HG03108 (cell line): ENCODE data around the gene YLPM1.
A peak's percentile ranks its signal among the peaks of the same experiment; 100 is the strongest.

Experiments
- ATAC-seq: cut with Tn5 transposase; IDR thresholded peaks from one replicate; pipeline ENCODE4 v1.9.1; 2021; ENCODE audit warnings: moderate library complexity; ENCODE audit not compliant: unreplicated experiment

Gene YLPM1

GRCh38 chr14:74841230-74842207 is 78.4 kb downstream of the YLPM1 start:
- peak; percentile 78 for ATAC-seq

DNA sequence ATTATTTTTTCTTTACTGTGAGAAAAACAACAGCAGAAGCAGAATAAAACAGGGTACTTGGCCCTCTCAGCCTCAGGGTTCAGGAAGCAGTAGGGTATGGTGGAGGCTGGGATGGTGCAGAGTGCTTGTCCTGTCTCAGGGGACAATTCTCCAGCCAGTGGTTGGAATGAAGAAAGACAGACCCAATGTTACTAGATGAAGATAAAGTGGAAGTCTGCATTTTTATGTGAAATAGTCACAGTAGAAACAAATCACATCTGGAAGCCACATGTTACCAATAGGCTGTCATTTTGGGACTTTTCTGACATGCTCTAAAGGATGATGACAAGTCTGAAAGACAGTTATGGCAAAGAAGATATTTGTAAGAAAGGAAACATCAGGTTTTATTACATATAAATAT is 80.5 kb downstream of the YLPM1 start:
- ATAC-seq = no peak

DNA sequence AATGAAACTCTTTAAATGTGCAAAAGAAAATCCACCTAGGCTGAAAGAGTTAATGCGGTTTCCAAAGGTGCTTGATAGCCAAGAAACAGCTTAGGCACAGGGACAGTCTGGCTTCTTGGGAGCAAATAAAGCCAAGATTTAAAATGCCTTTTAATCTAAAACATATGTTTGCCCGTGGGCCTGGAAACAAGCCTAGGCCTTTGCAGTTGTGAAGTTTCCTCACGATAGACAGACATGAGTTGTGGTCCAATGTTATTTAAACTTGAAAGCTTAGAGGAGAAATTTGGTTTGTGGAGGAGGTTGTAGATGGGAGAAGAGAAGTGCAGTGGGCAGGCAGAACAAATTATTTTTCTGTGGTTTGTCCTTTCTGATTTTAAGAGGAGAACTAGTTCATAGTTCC is 83.1 kb downstream of the YLPM1 start:
- no peak for ATAC-seq

GRCh38 chr14:74846968-74847665 is 84.0 kb downstream of the YLPM1 start:
- no peak for ATAC-seq

DNA sequence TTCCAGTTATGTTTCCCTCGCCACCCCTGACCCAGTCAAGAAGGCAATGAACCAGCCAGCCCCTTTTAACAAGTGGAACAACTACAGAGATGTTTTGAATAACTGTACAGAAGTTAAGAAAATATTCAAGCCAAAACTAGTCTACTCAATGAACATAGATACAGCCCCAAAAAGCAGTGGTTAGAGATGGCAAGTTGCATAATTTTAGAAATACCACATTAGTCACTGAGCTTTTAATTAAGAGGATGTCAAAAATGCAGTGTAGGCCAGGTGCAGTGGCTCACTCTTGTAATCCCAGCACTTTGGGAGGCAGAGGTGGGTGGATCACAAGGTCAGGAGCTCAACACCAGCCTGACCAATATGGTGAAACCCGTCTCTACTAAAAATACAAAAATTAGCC is 85.7 kb downstream of the YLPM1 start:
- no peak for ATAC-seq

DNA sequence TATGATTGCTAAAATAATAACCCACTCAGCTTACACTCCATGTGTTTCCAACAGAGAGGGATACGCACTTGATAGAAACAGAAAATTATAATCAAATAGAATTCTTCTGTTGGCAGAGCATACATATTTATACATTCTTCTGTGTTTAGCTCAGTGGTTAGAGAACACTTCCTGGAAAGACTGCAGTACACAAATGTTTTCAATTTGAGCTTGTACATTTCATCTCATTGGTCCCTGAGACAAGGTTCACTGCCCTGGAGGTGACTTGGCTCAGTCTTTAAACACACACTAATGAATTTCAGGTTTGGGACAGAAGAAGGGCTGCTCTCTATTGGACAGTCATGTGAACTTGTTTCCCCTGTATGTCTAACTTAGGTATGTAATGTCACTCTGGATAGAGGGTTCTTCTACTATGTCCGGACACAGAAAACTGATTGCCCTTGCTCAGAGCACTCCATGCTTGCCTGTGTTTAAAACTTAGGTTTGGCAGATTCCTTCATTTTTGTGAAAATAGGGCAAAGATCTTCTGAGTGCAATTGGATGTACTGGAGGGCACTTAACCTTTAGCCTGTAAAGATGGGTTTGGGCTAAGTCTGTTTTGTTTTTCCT is 89.9 kb downstream of the YLPM1 start:
- no peak for ATAC-seq

GRCh38 chr14:74853581-74853980 is 90.5 kb downstream of the YLPM1 start:
- ATAC-seq = no peak

DNA sequence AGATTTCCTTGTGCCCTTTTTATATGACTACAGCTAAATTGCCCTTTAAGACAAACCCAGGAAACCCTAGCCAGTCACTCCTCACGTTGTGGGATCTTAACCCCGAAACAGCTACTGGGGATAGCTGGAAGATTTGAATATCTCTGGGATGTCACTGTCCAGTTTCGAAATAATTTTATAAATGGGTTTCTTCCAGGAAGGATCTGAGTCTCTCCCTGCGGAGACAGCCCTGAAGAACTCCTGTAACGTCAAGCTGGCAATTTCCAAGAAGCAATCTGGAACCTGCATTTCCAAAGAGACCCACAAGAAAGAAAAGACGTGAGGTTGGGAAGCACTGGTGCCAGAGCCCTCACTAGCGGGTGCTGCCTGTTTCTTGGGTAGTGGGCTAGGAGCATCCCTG is 91.9 kb downstream of the YLPM1 start:
- no peak for ATAC-seq

DNA sequence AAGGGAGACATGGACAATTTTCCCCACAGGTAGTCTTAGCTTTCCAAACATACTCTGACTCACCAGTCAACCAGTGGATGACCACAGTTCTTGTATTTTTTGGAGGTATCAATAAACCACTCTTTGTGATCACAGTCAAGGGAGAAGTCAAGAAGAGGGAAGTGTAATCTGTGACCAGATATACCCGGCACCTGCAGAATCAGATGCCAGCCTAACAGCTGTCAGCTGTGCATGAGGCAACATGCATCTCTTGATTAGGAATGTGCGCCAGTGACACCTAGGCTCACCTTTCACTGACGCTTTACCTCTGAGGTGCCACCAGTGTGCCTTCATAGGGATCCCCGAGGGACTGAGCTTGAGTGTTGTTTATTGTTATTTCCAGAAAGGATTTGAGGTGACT is 92.8 kb downstream of the YLPM1 start:
- ATAC-seq = no peak

GRCh38 chr14:74856366-74856765 is 93.2 kb downstream of the YLPM1 start:
- ATAC-seq = no peak

DNA sequence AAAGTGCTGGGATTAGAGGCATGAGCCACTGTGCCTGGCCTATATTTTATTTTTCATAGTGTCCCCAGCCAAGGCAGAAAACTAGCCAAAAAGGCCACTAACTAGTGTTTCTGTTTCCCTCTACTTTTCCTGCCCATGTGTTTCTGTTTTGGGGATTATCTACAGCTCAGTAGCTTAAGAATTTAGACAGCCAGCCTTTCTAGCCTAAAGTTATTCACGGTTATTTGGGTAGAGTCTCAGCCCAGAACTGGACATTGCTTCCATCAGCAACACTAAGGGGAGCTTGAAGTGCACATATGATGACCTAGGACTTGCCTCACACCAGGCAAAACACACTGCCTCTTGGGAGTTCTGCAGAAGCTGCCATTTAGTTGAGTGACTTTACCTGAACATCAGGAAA is 94.9 kb downstream of the YLPM1 start:
- no peak for ATAC-seq

GRCh38 chr14:74859757-74860552 is 96.8 kb downstream of the YLPM1 start:
- ATAC-seq = no peak

GRCh38 chr14:74860899-74861733 is 98.0 kb downstream of the YLPM1 start:
- ATAC-seq = no peak

DNA sequence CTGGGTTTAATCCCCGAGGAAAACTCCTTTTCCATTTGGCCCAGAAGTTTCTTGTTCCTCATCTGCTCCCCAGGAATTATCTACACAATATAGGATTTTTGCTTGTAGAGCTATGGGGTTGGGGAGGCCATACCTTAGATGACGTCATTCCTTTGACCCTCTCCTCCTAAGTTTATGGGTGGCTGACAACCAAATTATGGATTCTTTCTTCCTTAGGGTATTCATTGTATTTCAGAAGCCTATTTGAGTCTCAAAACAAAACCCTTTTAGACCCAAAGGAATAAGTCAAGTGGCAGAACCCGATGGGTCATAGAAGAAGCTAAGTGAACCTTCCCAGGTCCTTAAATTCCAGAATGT is 98.6 kb downstream of the YLPM1 start:
- ATAC-seq = no peak

- no peak for ATAC-seq
Measured at GRCh38 chr14:74863274-74863673, 100.2 kb downstream of the YLPM1 start.

- ATAC-seq = no peak
Measured at GRCh38 chr14:74864198-74864597, 101.1 kb downstream of the YLPM1 start.

DNA sequence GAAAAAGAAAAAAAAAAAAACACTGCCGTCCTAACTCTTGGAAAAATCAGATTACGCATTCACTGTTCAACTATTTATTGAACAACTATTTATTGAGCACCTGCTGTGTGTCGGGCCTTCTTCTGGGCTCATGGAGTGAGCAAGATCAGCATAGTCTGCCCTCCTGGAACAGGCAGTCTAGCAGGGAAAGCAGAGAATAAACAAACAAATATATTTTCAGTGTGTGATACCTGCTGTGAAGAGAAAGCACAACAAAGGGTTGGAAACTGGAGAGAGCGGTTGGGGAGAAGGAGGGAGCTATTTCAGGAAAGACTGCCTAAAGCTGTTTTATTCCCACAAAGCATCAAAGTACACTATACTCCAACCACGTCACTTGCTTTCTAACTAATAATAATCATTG is 102.0 kb downstream of the YLPM1 start:
- ATAC-seq = no peak

DNA sequence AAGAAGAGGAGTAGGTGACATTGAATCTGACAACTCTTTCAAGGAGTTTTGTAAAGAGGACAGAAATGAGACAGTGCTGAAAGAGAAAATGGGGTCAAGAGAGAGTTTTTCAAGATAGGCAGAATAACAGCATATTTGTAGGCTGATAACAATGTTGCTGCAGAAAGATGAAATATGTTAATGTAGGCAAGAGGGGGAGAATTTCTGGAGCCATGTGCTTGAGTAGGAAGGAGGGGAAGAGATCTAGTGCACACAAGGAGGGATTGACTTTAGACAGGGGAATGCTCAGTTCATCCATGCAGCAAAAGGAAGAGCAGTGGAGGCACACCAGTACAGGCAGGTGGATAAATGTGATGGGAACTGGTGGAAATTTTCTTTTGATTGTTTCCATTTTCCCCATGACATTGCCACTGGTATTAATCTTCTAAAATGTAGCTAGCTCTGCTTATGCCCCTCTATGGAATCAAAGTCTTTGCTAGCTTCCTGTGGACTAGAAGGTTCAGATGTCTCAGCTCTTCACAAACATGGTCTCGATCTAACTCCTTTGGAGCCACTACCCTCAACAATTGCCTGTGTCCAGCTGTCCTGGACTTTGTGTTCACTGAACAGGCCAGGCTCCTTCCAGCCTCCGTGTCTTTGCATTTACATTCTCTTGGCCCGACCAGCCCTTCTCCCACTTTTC is 103.7 kb downstream of the YLPM1 start:
- no peak for ATAC-seq

GRCh38 chr14:74867673-74868072 is 104.6 kb downstream of the YLPM1 start:
- no peak for ATAC-seq

GRCh38 chr14:74868739-74869138 is 105.6 kb downstream of the YLPM1 start:
- no peak for ATAC-seq
